Lower leg skin (tissue), 3 donors: Measurements from ENCODE around the gene GPR4.

Experiments
- POLR2A ChIP-seq, 2 donors: fragments of 450-650 bp; IDR thresholded peaks; one replicate each; pipeline ENCODE4 v1.6.1; 2016 to 2017; ENCODE audit warnings: antibody characterized with exemption in 2 of 2, mild to moderate bottlenecking in 1 of 2, moderate library complexity in 1 of 2
- TF ChIP-seq, protein P1 (sequence below), 3 donors: fragments of 450-650 bp; IDR thresholded peaks; one replicate each; pipeline ENCODE4 v1.5.1; 2016; ENCODE audit warnings: antibody characterized with exemption in 3 of 3, mild to moderate bottlenecking in 3 of 3, moderate library complexity in 2 of 3

DNA sequence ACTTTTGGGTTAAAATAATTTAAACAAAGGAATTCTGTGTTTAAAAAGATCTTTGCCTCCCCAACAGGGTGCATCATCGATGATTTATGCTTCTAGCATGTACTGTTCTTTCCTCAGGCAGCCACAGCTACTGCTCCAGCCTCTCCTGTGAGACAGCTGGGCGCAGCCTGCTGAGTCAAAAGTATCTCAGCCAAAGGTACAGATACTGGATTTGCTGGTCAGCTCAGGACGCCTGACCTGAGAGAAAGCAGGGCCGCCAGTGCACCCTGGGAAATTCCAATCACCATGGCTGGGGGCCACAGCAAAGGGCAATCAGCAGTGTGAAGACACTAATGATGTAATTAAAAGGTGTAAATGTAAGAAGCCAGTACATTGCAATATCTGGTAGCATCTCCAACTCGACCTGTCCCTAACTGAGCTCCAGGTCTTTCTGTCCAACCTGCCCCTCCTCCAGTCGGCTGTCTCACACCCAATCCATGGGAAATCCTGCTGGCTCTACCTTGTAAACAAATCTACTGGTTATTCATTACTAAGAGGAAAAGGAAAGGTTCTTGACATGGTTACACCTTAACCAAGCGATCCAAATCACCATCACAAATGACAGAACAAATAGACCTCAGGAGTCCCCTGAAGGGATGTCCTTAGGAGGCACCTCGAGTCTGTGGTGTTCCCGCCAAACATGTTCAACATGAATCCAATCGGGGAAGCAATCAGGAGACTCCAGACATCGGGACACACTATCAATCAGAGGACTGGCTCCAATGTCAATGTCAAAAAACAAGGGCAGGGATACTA lies 24.7 kb downstream of the GPR4 start:
- TF ChIP-seq, protein P1, sequence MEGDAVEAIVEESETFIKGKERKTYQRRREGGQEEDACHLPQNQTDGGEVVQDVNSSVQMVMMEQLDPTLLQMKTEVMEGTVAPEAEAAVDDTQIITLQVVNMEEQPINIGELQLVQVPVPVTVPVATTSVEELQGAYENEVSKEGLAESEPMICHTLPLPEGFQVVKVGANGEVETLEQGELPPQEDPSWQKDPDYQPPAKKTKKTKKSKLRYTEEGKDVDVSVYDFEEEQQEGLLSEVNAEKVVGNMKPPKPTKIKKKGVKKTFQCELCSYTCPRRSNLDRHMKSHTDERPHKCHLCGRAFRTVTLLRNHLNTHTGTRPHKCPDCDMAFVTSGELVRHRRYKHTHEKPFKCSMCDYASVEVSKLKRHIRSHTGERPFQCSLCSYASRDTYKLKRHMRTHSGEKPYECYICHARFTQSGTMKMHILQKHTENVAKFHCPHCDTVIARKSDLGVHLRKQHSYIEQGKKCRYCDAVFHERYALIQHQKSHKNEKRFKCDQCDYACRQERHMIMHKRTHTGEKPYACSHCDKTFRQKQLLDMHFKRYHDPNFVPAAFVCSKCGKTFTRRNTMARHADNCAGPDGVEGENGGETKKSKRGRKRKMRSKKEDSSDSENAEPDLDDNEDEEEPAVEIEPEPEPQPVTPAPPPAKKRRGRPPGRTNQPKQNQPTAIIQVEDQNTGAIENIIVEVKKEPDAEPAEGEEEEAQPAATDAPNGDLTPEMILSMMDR (IDR thresholded peaks at IDR 0.05): no peak
- TF ChIP-seq POLR2A (IDR thresholded peaks at IDR 0.05): no peak
